ENCODE data around the gene AKAP13.

The AKAP13 gene

GRCh38 chr15:85762039-85762755 is 381.8 kb downstream of the AKAP13 start:
- DNase-seq, result no peak

GRCh38 chr15:85762756-85763127 is 382.3 kb downstream of the AKAP13 start:
- no peak for DNase-seq

- DNase-seq, result no peak
These were observed 382.8 kb downstream of the AKAP13 start for GRCh38 chr15:85763157-85763556.

GRCh38 chr15:85763673-85764633 is 383.6 kb downstream of the AKAP13 start:
- DNase-seq, result no peak

GRCh38 chr15:85764649-85765277 is 384.4 kb downstream of the AKAP13 start:
- DNase-seq, result no peak

GRCh38 chr15:85766001-85766831 is 385.8 kb downstream of the AKAP13 start:
- no peak for DNase-seq

GRCh38 chr15:85767785-85768529 is 387.6 kb downstream of the AKAP13 start:
- DNase-seq, result no peak

- DNase-seq, result no peak
These were observed 388.3 kb downstream of the AKAP13 start for GRCh38 chr15:85768595-85769168.

GRCh38 chr15:85769182-85769900 is 388.9 kb downstream of the AKAP13 start:
- no peak for DNase-seq

- DNase-seq, result no peak
These were observed 390.0 kb downstream of the AKAP13 start for GRCh38 chr15:85770096-85771041.

- DNase-seq, result no peak
These were observed 390.9 kb downstream of the AKAP13 start for GRCh38 chr15:85771271-85771670.

- DNase-seq, result no peak
These were observed 391.5 kb downstream of the AKAP13 start for GRCh38 chr15:85771781-85772445.

GRCh38 chr15:85772668-85773067 is 392.3 kb downstream of the AKAP13 start:
- no peak for DNase-seq

- DNase-seq, result no peak
These were observed 392.8 kb downstream of the AKAP13 start for GRCh38 chr15:85773249-85773648.

GRCh38 chr15:85773970-85774369 is 393.6 kb downstream of the AKAP13 start:
- DNase-seq, result no peak

- no peak for DNase-seq
These were observed 397.1 kb downstream of the AKAP13 start for GRCh38 chr15:85777250-85778106.

- DNase-seq, result no peak
These were observed 397.8 kb downstream of the AKAP13 start for GRCh38 chr15:85778107-85778776.
